Hematopoietic multipotent progenitor cell (in vitro differentiated cells): ENCODE results near the gene LDLRAD1. TPM values are rescaled to one million over a fixed set of nuclear protein-coding genes. Genes with fewer than 3 reads are reported as not detected.
A peak's percentile ranks its signal among the peaks of the same experiment; 100 is the strongest.
"Not testable (repeated sequence)": the region's sequence is repeated elsewhere in the genome, so short reads cannot be mapped to it uniquely, and the experiment has no call there.

Source experiments
- DNase-seq, 3 donors: peaks; one replicate each; pipeline ENCODE4 v3.0.0-alpha.2; 2011 to 2015; ENCODE audit warnings: low read depth in 2 of 3, low spot score in 2 of 3
- total RNA-seq: library from RNA; depleted of rRNA; stranded (reverse); fragments of >200 nt; gene quantifications from one replicate; pipeline ENCODE4 v1.2.3, GENCODE V29; 2012

LDLRAD1 gene
- not detected for total RNA-seq

GRCh38 chr1:54017979-54018378 lies at the start of gene LDLRAD1:
Gene LDLRAD1 (minus strand): TSS chr1:54018186. CDS start chr1:54018112, 74 bp downstream.
- no peak for DNase-seq

- no peak for DNase-seq
Observed at GRCh38 chr1:54064299-54064698, 46.3 kb upstream of the LDLRAD1 start.

- DNase-seq: peak in 2 of 3 donors; percentile 57 to 74
Observed at GRCh38 chr1:54054438-54054749, 36.4 kb upstream of the LDLRAD1 start.

- no peak for DNase-seq
Observed at GRCh38 chr1:54053745-54054437, 35.9 kb upstream of the LDLRAD1 start.

- peak; percentile 91 to 100 (median 100) for DNase-seq
Observed at GRCh38 chr1:54052934-54053744, 35.2 kb upstream of the LDLRAD1 start, which contains the start of the genes TCEANC2 and TMEM59. Gene TCEANC2 (plus strand): TSS chr1:54053608. CDS start chr1:54054423, 815 bp downstream. Gene TMEM59 (minus strand): TSS chr1:54053204. CDS start chr1:54053188, 16 bp downstream.

- DNase-seq: peak; percentile 28 to 41 (median 36)
Observed at GRCh38 chr1:54052431-54052933, 34.5 kb upstream of the LDLRAD1 start.

GRCh38 chr1:54051933-54052430 lies 34.0 kb upstream of the LDLRAD1 start:
- DNase-seq: no peak

- DNase-seq: not testable (repeated sequence)
Observed at GRCh38 chr1:54050435-54050834, 32.4 kb upstream of the LDLRAD1 start.

GRCh38 chr1:54047384-54048305 lies 29.7 kb upstream of the LDLRAD1 start:
- DNase-seq: no peak

GRCh38 chr1:54046671-54047383 lies 28.8 kb upstream of the LDLRAD1 start:
- no peak for DNase-seq

GRCh38 chr1:54045496-54045895 lies 27.5 kb upstream of the LDLRAD1 start:
- DNase-seq: no peak

- DNase-seq: peak in 1 of 3 donors; percentile 42
Observed at GRCh38 chr1:54041806-54042205, 23.8 kb upstream of the LDLRAD1 start.

GRCh38 chr1:54037476-54037875 lies 19.5 kb upstream of the LDLRAD1 start:
- DNase-seq: no peak

GRCh38 chr1:54028306-54029251 lies 10.6 kb upstream of the LDLRAD1 start:
- DNase-seq: no peak

GRCh38 chr1:54027848-54028247 lies 9.9 kb upstream of the LDLRAD1 start:
- no peak for DNase-seq

- not testable (repeated sequence) for DNase-seq
Observed at GRCh38 chr1:54024811-54025210, 6.8 kb upstream of the LDLRAD1 start.

- no peak for DNase-seq
Observed at GRCh38 chr1:54024358-54024757, 6.4 kb upstream of the LDLRAD1 start.

- not testable (repeated sequence) for DNase-seq
Observed at GRCh38 chr1:54019562-54020176, 1.7 kb upstream of the LDLRAD1 start.
